Endothelial cell of umbilical vein (primary cell): ENCODE data around the gene BRAT1. TPM values are rescaled to one million over a fixed set of nuclear protein-coding genes. Genes with fewer than 3 reads are reported as not detected.

Experiments
- BruUV-seq: library from RNA; stranded (reverse); fragments of 400-500 nt; replicated peaks from 2 replicates; lab custom pipeline; 2021; lab: Mats Ljungman, UMichigan
- CTCF ChIA-PET: fragments of 300-600, 350-600 bp; sonication (Branson Sonifier 250); formaldehyde crosslinking; loops from one replicate; lab custom pipeline; 2021; ENCODE audit warnings: antibody characterized with exemption, inconsistent platforms; lab: Charles Lee
- POLR2A ChIA-PET: fragments of 300-600, 350-600 bp; sonication (Branson Sonifier 250); formaldehyde crosslinking; loops from one replicate; lab custom pipeline; 2021; ENCODE audit warnings: antibody characterized with exemption, inconsistent platforms; lab: Charles Lee
- DNase-seq: peaks from one replicate; pipeline ENCODE4 v3.0.0-alpha.2; 2011; ENCODE audit warnings: low read depth, low spot score
- FAIRE-seq: peaks from 2 replicates; lab custom pipeline; 2011; peaks lifted over from hg19 to GRCh38; lab: Jason Lieb, UNC
- H2AFZ ChIP-seq: 2 replicates; pipeline ENCODE4 v1.6.0; 2012; ENCODE audit warnings: low read depth, low read length, control low read depth, inconsistent platforms
- H3K27ac ChIP-seq: 2 replicates; pipeline ENCODE4 v1.5.1; 2011; ENCODE audit warnings: low read depth, mild to moderate bottlenecking, control low read depth, low read length, moderate library complexity; ENCODE audit not compliant: insufficient read depth
- H3K27me3 ChIP-seq, 2 experiments: 2 replicates each; pipeline versions ENCODE4 v1.6.0 to v1.6.1; 2011; ENCODE audit warnings: low read length in 2 of 2, mixed read lengths in 1 of 2; ENCODE audit not compliant: control insufficient read depth in 2 of 2, insufficient read depth in 2 of 2
- H3K36me3 ChIP-seq, 2 experiments: 2 replicates in 1 of 2; 3 replicates in 1 of 2; pipeline ENCODE4 v1.5.1; 2011; ENCODE audit warnings: low read length in 2 of 2, mild to moderate bottlenecking in 1 of 2, moderate library complexity in 1 of 2; ENCODE audit not compliant: control insufficient read depth in 2 of 2, insufficient read depth in 2 of 2; ENCODE audit errors: extremely low read depth in 1 of 2
- H3K4me1 ChIP-seq: 3 replicates; pipeline ENCODE4 v1.5.1; 2011; ENCODE audit warnings: mild to moderate bottlenecking, low read length; ENCODE audit not compliant: control insufficient read depth, insufficient read depth; ENCODE audit errors: extremely low read depth
- H3K4me2 ChIP-seq: 2 replicates; pipeline ENCODE4 v1.6.1; 2011; ENCODE audit warnings: low read length, control low read depth, mixed read lengths; ENCODE audit not compliant: insufficient read depth
- H3K4me3 ChIP-seq, 3 experiments: fragments of 200-600 bp in 1 of 3; sonication (generic), shearing (Covaris generic) in 1 of 3; replicated peaks in 1 of 3; 2 replicates each; pipeline ENCODE4 v1.5.1; 2011 to 2016; ENCODE audit warnings: control low read depth in 3 of 3, low read length in 3 of 3, mild to moderate bottlenecking in 2 of 3, inconsistent platforms in 1 of 3, low read depth in 1 of 3, moderate library complexity in 1 of 3; ENCODE audit not compliant: insufficient read depth in 1 of 3
- H3K79me2 ChIP-seq: 2 replicates; pipeline ENCODE4 v1.6.0; 2012; ENCODE audit warnings: low read length, inconsistent platforms; ENCODE audit not compliant: control insufficient read depth, insufficient read depth
- H3K9ac ChIP-seq: replicated peaks from 2 replicates; pipeline ENCODE3; 2011; ENCODE audit warnings: low read length, control low read depth; ENCODE audit not compliant: insufficient read depth; ENCODE audit errors: extremely low read depth
- H3K9me1 ChIP-seq: replicated peaks from 3 replicates; pipeline ENCODE4 v1.6.0; 2011; ENCODE audit warnings: mild to moderate bottlenecking, low read length; ENCODE audit not compliant: control insufficient read depth, insufficient read depth; ENCODE audit errors: extremely low read depth
- H3K9me3 ChIP-seq: replicated peaks from 2 replicates; pipeline ENCODE4 v1.5.1; 2012; ENCODE audit warnings: low read length, inconsistent platforms; ENCODE audit not compliant: control insufficient read depth, insufficient read depth
- H4K20me1 ChIP-seq: replicated peaks from 2 replicates; pipeline ENCODE3; 2011; ENCODE audit warnings: mild to moderate bottlenecking, low read length; ENCODE audit not compliant: control insufficient read depth, insufficient read depth; ENCODE audit errors: extremely low read depth
- CTCF ChIP-seq, 2 donors: IDR thresholded peaks; 1 replicate in 1 of 2; 2 replicates in 1 of 2; pipeline ENCODE4 v1.5.1; 2011; ENCODE audit warnings: low read length in 2 of 2, mild to moderate bottlenecking in 2 of 2, moderate library complexity in 2 of 2, control low read depth in 1 of 2, inconsistent platforms in 1 of 2, low read depth in 1 of 2; ENCODE audit not compliant: insufficient read depth in 1 of 2; ENCODE audit errors: extremely low read depth in 1 of 2
- JUN ChIP-seq: IDR thresholded peaks from 2 replicates; pipeline ENCODE4 v1.6.1; 2011; ENCODE audit warnings: borderline replicate concordance, low read depth; ENCODE audit not compliant: insufficient read length, insufficient read depth
- POLR2AphosphoS5 ChIP-seq: IDR thresholded peaks from 2 replicates; pipeline ENCODE4 v1.6.1; 2012; ENCODE audit warnings: low read depth, mild to moderate bottlenecking, control low read depth, low read length, moderate library complexity; ENCODE audit not compliant: insufficient read depth
- dilution Hi-C: fragments of 300-500 bp; cut with MboI; formaldehyde crosslinking; loops from one replicate; pipeline ENCODE4 v1.15.0; 2019; ENCODE audit warnings: low sequenced_read_pairs; ENCODE audit not compliant: extremely low pct_ligation_motif_present
- intact Hi-C: fragments of 100-400 bp; cut with micrococcal nuclease; formaldehyde crosslinking; loops from one replicate; pipeline ENCODE4 v1.10.0; 2022
- polyA plus RNA-seq, 4 experiments: library from polyadenylated mRNA; depleted of rRNA in 3 of 4; stranded (reverse) in 3 of 4; unstranded in 1 of 4; fragments of >200 nt; gene quantifications; 2 replicates each; pipeline versions ENCODE4 v1.2.1 to v1.2.3, GENCODE V29; 2011 to 2012; ENCODE audit warnings: missing spikeins in 1 of 4
- total RNA-seq: library from RNA; stranded (reverse); gene quantifications from 2 replicates; pipeline ENCODE4 v1.2.3, GENCODE V29; 2021

Gene BRAT1
- total and polyA plus RNA-seq, 2 donors (not counting 3 experiments of a cell fraction or from before 2014, with no cell fraction given), result 31.1 to 31.6 TPM

- Histone ChIP-seq H3K36me3 (no peaks in the 10 kb centered on the region), H3K9me1 (no peaks in the 10 kb centered on the region), H3K9ac (no peak overlapping the region), H3K79me2 (no peaks in the 10 kb centered on the region), H3K4me2 (no peak overlapping the region), H3K4me3 (no peak overlapping the region), H3K9me3 (no peaks in the 10 kb centered on the region), H2AFZ (no peak overlapping the region), H3K27ac (no peak overlapping the region), H3K27me3 (no peaks in the 10 kb centered on the region), H4K20me1 (no peaks in the 10 kb centered on the region), H3K4me1 (peaks cover 17% of the 10 kb centered on the region)
- peak; percentile 25 to 57 for TF ChIP-seq CTCF (IDR thresholded peaks at IDR 0.05; ENCODE audit: extremely low read depth in 1 of 2, insufficient read depth in 1 of 2, low read depth in 1 of 2, low read length in 2 of 2)
- no peak for TF ChIP-seq POLR2AphosphoS5
- no peak for TF ChIP-seq JUN
- no TSS peak for BruUV-seq
- dilution Hi-C loops, result no loop called here
- ChIA-PET POLR2A (no interaction called here), CTCF (interaction anchor here (0.6 to 2.4 kb wide), 10 partner anchors 41 to 142 kb away, joined by 3 to 18 read pairs (median 4); partner anchors contain the start of gene TTYH3)
- intact Hi-C loops, result loop anchor here (1.0 kb wide), 1 partner anchor 114 kb away; no protein-coding TSS in a partner anchor
- DNase-seq, result no peak
- FAIRE-seq, result no peak
Measured at GRCh38 chr7:2567679-2568278, 12.5 kb upstream of the BRAT1 start.
